Uterus (tissue), 4 donors: ENCODE measurements around the gene SFXN5. TPM values are rescaled to one million over a fixed set of nuclear protein-coding genes. Genes with fewer than 3 reads are reported as not detected.

Experiments used
- DNase-seq, 2 donors: peaks; one replicate each; pipeline ENCODE4 v3.0.0-alpha.2; 2019 to 2020
- H3K27ac ChIP-seq, 2 donors: fragments of 200-600 bp; sonication (generic); 1 replicate in 1 of 2; 2 replicates in 1 of 2; pipeline ENCODE4 v1.5.1; 2016 to 2018
- H3K27me3 ChIP-seq, 2 donors: fragments of 200-600 bp; sonication (generic); one replicate each; pipeline ENCODE4 v1.5.1; 2018 to 2019; ENCODE audit warnings: control low read depth in 1 of 2
- H3K36me3 ChIP-seq, 2 donors: fragments of 200-600 bp; sonication (generic); one replicate each; pipeline ENCODE4 v1.5.1; 2019; ENCODE audit warnings: control low read depth in 1 of 2
- H3K4me1 ChIP-seq, 2 donors: fragments of 200-600 bp; sonication (generic); one replicate each; pipeline ENCODE4 v1.5.1; 2018 to 2019; ENCODE audit warnings: control low read depth in 1 of 2
- H3K4me3 ChIP-seq, 2 donors: fragments of 200-600 bp; sonication (generic); 1 replicate in 1 of 2; 2 replicates in 1 of 2; pipeline ENCODE4 v1.5.1; 2018 to 2019; ENCODE audit warnings: mild to moderate bottlenecking in 1 of 2
- H3K9me3 ChIP-seq, 2 donors: fragments of 200-600 bp; sonication (generic); one replicate each; pipeline ENCODE4 v1.5.1; 2019; ENCODE audit warnings: control low read depth in 1 of 2
- POLR2A ChIP-seq, 2 donors: fragments of 450-650 bp; IDR thresholded peaks; one replicate each; pipeline ENCODE4 v1.6.1; 2016; ENCODE audit warnings: antibody characterized with exemption in 2 of 2, mild to moderate bottlenecking in 1 of 2, moderate library complexity in 1 of 2
- intact Hi-C: fragments of 100-400 bp; cut with DNase I; formaldehyde crosslinking; loops from one replicate; pipeline ENCODE4 v1.15.1; 2023; ENCODE audit warnings: low total_unique reads
- total RNA-seq, 4 donors: library from RNA; depleted of rRNA in 3 of 4; stranded (reverse); fragments of >200 nt in 3 of 4; gene quantifications; one replicate each; pipeline versions ENCODE4 v1.1.0 to v1.2.4, GENCODE V29; 2014 to 2023
- TF ChIP-seq, protein P1 (sequence below), 4 experiments: fragments of 200-600 bp in 2 of 4; fragments of 450-650 bp in 2 of 4; sonication (generic) in 2 of 4; IDR thresholded peaks; one replicate each; pipeline ENCODE4 v1.5.1; 2016 to 2019; ENCODE audit warnings: antibody characterized with exemption in 4 of 4, mild to moderate bottlenecking in 2 of 4, moderate library complexity in 1 of 4
- donor health status: DM: yes; HTN: yes; CAD: no.

SFXN5 gene
- total RNA-seq, 4 donors from 2014 or later = 2.1 to 16.0 (median 10.6) TPM

DNA sequence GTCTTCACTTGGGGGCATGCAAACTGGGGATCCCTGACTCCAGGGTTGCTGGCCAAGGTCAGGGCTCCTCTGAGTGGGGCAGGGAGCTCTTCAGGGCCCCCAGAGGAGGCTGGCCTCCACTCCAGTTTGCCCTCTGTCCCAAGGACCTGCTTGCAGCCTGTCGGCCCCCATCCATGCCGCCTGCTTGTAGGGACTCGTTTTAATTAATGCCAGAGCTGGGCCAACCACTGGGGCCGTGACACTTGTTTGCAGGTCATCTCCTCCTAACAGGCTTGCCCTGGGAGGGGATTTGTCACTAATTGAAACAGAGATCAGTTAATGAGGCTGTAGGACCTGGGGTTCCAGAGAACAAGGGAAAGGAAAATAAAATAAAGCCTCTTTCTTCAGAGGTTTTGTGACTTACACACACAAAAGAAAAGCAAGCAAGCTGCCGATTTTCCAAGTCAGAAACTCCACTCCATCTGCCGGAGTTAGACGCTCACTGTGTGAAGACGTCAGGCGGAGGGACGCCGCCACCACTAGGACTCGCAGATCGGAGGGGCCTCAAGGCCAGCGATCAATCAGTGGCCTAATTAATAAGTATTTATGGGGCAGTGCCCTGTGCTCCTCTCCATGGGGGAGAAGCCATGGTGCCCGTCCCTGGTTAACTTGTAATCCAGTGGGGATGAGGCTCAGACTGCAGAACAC is 75.9 kb downstream of the SFXN5 start:
- Histone ChIP-seq H3K27ac (no peak overlapping the region), H3K4me3 (no peak overlapping the region), H3K4me1 (no peaks in the 10 kb centered on the region), H3K27me3 (no peaks in the 10 kb centered on the region), H3K9me3 (no peaks in the 10 kb centered on the region), H3K36me3 (no peaks in the 10 kb centered on the region)
- peak in 1 of 2 donors; percentile 9 for DNase-seq
- no peak for TF ChIP-seq POLR2A (IDR thresholded peaks at IDR 0.05)
- TF ChIP-seq, protein P1, sequence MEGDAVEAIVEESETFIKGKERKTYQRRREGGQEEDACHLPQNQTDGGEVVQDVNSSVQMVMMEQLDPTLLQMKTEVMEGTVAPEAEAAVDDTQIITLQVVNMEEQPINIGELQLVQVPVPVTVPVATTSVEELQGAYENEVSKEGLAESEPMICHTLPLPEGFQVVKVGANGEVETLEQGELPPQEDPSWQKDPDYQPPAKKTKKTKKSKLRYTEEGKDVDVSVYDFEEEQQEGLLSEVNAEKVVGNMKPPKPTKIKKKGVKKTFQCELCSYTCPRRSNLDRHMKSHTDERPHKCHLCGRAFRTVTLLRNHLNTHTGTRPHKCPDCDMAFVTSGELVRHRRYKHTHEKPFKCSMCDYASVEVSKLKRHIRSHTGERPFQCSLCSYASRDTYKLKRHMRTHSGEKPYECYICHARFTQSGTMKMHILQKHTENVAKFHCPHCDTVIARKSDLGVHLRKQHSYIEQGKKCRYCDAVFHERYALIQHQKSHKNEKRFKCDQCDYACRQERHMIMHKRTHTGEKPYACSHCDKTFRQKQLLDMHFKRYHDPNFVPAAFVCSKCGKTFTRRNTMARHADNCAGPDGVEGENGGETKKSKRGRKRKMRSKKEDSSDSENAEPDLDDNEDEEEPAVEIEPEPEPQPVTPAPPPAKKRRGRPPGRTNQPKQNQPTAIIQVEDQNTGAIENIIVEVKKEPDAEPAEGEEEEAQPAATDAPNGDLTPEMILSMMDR (IDR thresholded peaks at IDR 0.05) = no peak
- intact Hi-C loops = no loop called here

DNA sequence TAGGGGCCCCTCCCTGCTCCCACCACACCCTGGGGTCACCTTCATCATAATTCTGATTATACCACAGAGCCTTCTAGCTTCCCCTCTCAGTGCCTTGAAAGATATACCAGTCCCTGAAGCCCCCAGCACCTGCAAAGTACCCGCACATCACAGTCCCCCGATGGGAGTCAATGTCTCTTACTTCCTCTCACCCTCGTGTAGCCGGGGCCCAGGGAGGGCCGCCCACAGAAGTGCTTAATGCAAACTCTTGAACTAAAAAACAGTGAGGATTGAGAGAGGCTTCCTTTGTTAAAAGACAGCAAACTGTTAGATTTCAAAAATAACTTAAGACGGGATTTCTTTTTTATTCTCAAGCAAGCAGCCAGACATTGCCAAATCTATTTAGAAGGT is 76.5 kb downstream of the SFXN5 start:
- Histone ChIP-seq H3K27ac (no peak overlapping the region), H3K4me3 (no peak overlapping the region), H3K4me1 (no peaks in the 10 kb centered on the region), H3K9me3 (no peaks in the 10 kb centered on the region), H3K36me3 (no peaks in the 10 kb centered on the region), H3K27me3 (no peaks in the 10 kb centered on the region)
- TF ChIP-seq, protein P1 (IDR thresholded peaks at IDR 0.05) = no peak
- TF ChIP-seq POLR2A (IDR thresholded peaks at IDR 0.05) = no peak
- no peak for DNase-seq
- intact Hi-C loops = loop anchor here (5.0 kb wide), 2 partner anchors 167 to 182 kb away; no protein-coding TSS in a partner anchor

DNA sequence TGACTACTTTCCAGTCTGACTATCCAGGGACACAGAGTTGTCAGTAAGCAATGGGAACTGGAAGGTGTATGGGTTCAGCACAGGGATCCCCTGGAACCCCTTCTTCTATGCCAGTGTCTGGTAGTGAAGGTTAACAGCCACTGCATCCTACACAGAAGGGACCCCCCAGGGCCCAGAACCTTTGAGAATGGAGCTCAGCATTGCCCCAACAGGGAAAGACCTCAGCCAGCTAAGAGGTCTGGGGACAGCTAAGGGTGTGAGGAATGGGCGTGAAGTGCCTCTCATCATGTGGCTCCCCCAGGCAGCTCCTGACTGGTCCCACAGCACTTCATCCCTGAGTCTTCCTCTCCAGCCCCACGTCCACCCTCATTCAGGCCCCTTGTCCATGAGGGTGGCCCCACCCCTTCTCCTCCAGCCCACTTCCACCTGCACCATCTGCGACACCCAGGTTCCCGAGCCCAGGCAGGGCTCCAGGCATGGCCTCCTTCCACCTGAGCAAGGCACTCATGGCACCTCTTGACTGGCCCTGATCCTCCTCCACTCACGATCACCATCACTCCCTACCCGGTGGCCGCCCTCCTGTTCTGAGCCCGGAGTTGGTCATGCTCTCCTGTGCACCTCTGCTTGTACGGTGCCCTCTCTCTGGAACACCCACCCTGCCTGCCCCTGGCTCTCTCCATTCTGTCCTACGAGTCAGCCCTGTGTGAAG is 77.1 kb downstream of the SFXN5 start:
- Histone ChIP-seq H3K27me3 (no peaks in the 10 kb centered on the region), H3K4me1 (no peaks in the 10 kb centered on the region), H3K36me3 (no peaks in the 10 kb centered on the region), H3K4me3 (no peak overlapping the region), H3K27ac (no peak overlapping the region), H3K9me3 (no peaks in the 10 kb centered on the region)
- intact Hi-C loops = loop anchor here (5.0 kb wide), 2 partner anchors 168 to 183 kb away; no protein-coding TSS in a partner anchor
- DNase-seq = peak in 1 of 2 donors; percentile 11
- TF ChIP-seq, protein P1 (IDR thresholded peaks at IDR 0.05) = no peak
- TF ChIP-seq POLR2A (IDR thresholded peaks at IDR 0.05) = no peak

DNA sequence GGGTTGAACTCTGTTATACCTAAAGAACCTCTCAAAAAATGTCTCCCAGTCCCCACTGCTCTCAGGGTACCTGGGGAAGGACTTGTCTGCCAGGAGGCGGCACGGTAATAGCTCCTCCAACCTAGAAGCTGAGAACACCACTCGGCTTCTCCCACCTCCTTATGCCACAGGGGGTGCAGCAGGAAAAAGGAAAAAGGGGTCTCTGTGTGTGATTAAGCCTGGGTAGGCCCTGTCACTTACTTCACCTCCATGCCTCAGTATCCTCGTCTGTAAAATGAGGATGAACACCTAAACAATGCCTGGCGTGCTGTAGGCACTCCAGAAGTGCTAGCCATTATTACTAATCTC is 77.6 kb downstream of the SFXN5 start:
- Histone ChIP-seq H3K36me3 (no peaks in the 10 kb centered on the region), H3K4me3 (no peak overlapping the region), H3K9me3 (no peaks in the 10 kb centered on the region), H3K27ac (no peak overlapping the region), H3K4me1 (no peaks in the 10 kb centered on the region), H3K27me3 (no peaks in the 10 kb centered on the region)
- intact Hi-C loops = loop anchor here (5.0 kb wide), 2 partner anchors 168 to 183 kb away; no protein-coding TSS in a partner anchor
- TF ChIP-seq, protein P1 (IDR thresholded peaks at IDR 0.05) = no peak
- no peak for DNase-seq
